H9 (cell line): Measurements from ENCODE around the gene RMRP. TPM values are rescaled to one million over a fixed set of nuclear protein-coding genes. Genes with fewer than 3 reads are reported as not detected.

ENCODE experiments used
- DNase-seq: peaks from one replicate; pipeline ENCODE4 v3.0.0-alpha.2; 2017
- H2AFZ ChIP-seq: one replicate; pipeline ENCODE4 v1.6.1; 2013; ENCODE audit warnings: mild to moderate bottlenecking, low read length, control low read depth, moderate library complexity
- H2AK5ac ChIP-seq: 2 replicates; pipeline ENCODE4 v1.6.1; 2013; ENCODE audit warnings: low read length, control low read depth, mixed read lengths; ENCODE audit not compliant: insufficient read length
- H2BK120ac ChIP-seq: one replicate; pipeline ENCODE4 v1.6.1; 2013; ENCODE audit warnings: low read depth, mild to moderate bottlenecking, low read length, control low read depth, inconsistent platforms; ENCODE audit not compliant: poor library complexity, severe bottlenecking
- H2BK12ac ChIP-seq: 2 replicates; pipeline ENCODE4 v1.6.1; 2013; ENCODE audit warnings: low read length, control low read depth, mixed read lengths, low read depth; ENCODE audit not compliant: insufficient read length
- H2BK15ac ChIP-seq: 2 replicates; pipeline ENCODE4 v1.6.1; 2013; ENCODE audit warnings: low read depth, low read length, control low read depth
- H2BK20ac ChIP-seq: one replicate; pipeline ENCODE4 v1.6.1; 2013; ENCODE audit warnings: low read depth, mild to moderate bottlenecking, low read length, control low read depth, inconsistent platforms; ENCODE audit not compliant: poor library complexity, severe bottlenecking
- H2BK5ac ChIP-seq: 2 replicates; pipeline ENCODE4 v1.6.1; 2013; ENCODE audit warnings: low read length, control low read depth, mixed read lengths; ENCODE audit not compliant: insufficient read length
- H3K14ac ChIP-seq: 2 replicates; pipeline ENCODE4 v1.6.1; 2013; ENCODE audit warnings: low read length, control low read depth; ENCODE audit not compliant: insufficient read depth
- H3K18ac ChIP-seq: 2 replicates; pipeline ENCODE4 v1.6.1; 2013; ENCODE audit warnings: low read depth, mild to moderate bottlenecking, mixed read lengths, low read length, control low read depth; ENCODE audit not compliant: insufficient read length
- H3K23ac ChIP-seq: 2 replicates; pipeline ENCODE4 v1.6.1; 2013; ENCODE audit warnings: low read length, control low read depth, mixed read lengths, low read depth; ENCODE audit not compliant: insufficient read length
- H3K23me2 ChIP-seq: 2 replicates; pipeline ENCODE4 v1.6.1; 2013; ENCODE audit warnings: low read depth, mild to moderate bottlenecking, mixed read lengths, low read length, control low read depth; ENCODE audit not compliant: insufficient read length, poor library complexity, severe bottlenecking
- H3K27ac ChIP-seq: 2 replicates; pipeline ENCODE4 v1.5.1; 2013; ENCODE audit warnings: low read length, control low read depth, mixed read lengths, low read depth; ENCODE audit not compliant: insufficient read length
- H3K27me3 ChIP-seq: 2 replicates; pipeline ENCODE4 v1.6.1; 2013; ENCODE audit warnings: low read length, control low read depth, inconsistent platforms; ENCODE audit not compliant: insufficient read depth
- H3K4ac ChIP-seq: 2 replicates; pipeline ENCODE4 v1.6.1; 2013; ENCODE audit warnings: low read depth, mild to moderate bottlenecking, control low read depth, inconsistent platforms, low read length, moderate library complexity
- H3K4me1 ChIP-seq: 2 replicates; pipeline ENCODE4 v1.6.1; 2013; ENCODE audit warnings: low read length, control low read depth, inconsistent platforms; ENCODE audit not compliant: insufficient read depth
- H3K4me2 ChIP-seq: 2 replicates; pipeline ENCODE4 v1.6.1; 2013; ENCODE audit warnings: low read length, control low read depth, mixed read lengths; ENCODE audit not compliant: insufficient read length, insufficient read depth
- H3K56ac ChIP-seq: 2 replicates; pipeline ENCODE4 v1.6.1; 2013; ENCODE audit warnings: low read depth, mild to moderate bottlenecking, mixed read lengths, low read length, control low read depth; ENCODE audit not compliant: insufficient read length
- H3K79me1 ChIP-seq: 2 replicates; pipeline ENCODE4 v1.6.1; 2013; ENCODE audit warnings: low read depth, mild to moderate bottlenecking, moderate library complexity, low read length, control low read depth, inconsistent platforms; ENCODE audit not compliant: insufficient read depth, poor library complexity, severe bottlenecking
- H3K79me2 ChIP-seq: 2 replicates; pipeline ENCODE4 v1.6.1; 2013; ENCODE audit warnings: low read length, control low read depth, inconsistent platforms; ENCODE audit not compliant: insufficient read depth
- H3K9ac ChIP-seq: 2 replicates; pipeline ENCODE4 v1.6.1; 2013; ENCODE audit warnings: low read length, control low read depth, mixed read lengths; ENCODE audit not compliant: insufficient read length; ENCODE audit errors: extremely low read depth
- H3K9me3 ChIP-seq: one replicate; pipeline ENCODE4 v1.6.1; 2013; ENCODE audit warnings: low read depth, low read length, inconsistent platforms; ENCODE audit not compliant: control insufficient read depth
- H3T11ph ChIP-seq: one replicate; pipeline ENCODE4 v1.6.1; 2013; ENCODE audit warnings: mild to moderate bottlenecking, low read length, control low read depth, inconsistent platforms
- H4K20me1 ChIP-seq: one replicate; pipeline ENCODE4 v1.6.1; 2013; ENCODE audit not compliant: control insufficient read depth, insufficient read length, insufficient read depth
- H4K5ac ChIP-seq: 2 replicates; pipeline ENCODE4 v1.6.1; 2013; ENCODE audit warnings: low read depth, mild to moderate bottlenecking, mixed read lengths, low read length, control low read depth; ENCODE audit not compliant: insufficient read length
- H4K8ac ChIP-seq: replicated peaks from 2 replicates; pipeline ENCODE4 v1.6.1; 2013; ENCODE audit warnings: low read length, control low read depth, mixed read lengths, low read depth; ENCODE audit not compliant: insufficient read length
- H4K91ac ChIP-seq: 2 replicates; pipeline ENCODE4 v1.6.1; 2013; ENCODE audit warnings: low read depth, mild to moderate bottlenecking, moderate library complexity, mixed read lengths, low read length, control low read depth; ENCODE audit not compliant: insufficient read length
- H3K27ac Mint-ChIP-seq, 3 experiments: 2 replicates in 2 of 3; 3 replicates in 1 of 3; pipeline ENCODE4 v1.8.0; 2020 to 2021; ENCODE audit warnings: mixed read lengths in 3 of 3, mild to moderate bottlenecking in 1 of 3, moderate library complexity in 1 of 3
- H3K27me3 Mint-ChIP-seq: 2 replicates; pipeline ENCODE4 v1.8.0; 2021; ENCODE audit warnings: low read depth, mild to moderate bottlenecking, moderate library complexity, mixed read lengths
- H3K36me3 Mint-ChIP-seq, 3 experiments: 2 replicates in 2 of 3; 3 replicates in 1 of 3; pipeline ENCODE4 v1.8.0; 2020 to 2021; ENCODE audit warnings: low read depth in 3 of 3, mixed read lengths in 3 of 3; ENCODE audit not compliant: insufficient read depth in 1 of 3
- H3K4me1 Mint-ChIP-seq, 2 experiments: 2 replicates each; pipeline ENCODE4 v1.8.0; 2020; ENCODE audit warnings: mixed read lengths in 2 of 2
- H3K4me3 Mint-ChIP-seq, 2 experiments: 2 replicates in 1 of 2; 3 replicates in 1 of 2; pipeline ENCODE4 v1.8.0; 2020 to 2021; ENCODE audit warnings: mild to moderate bottlenecking in 2 of 2, mixed read lengths in 2 of 2, moderate library complexity in 1 of 2
- H3K9me3 Mint-ChIP-seq, 2 experiments: 2 replicates in 1 of 2; 3 replicates in 1 of 2; pipeline ENCODE4 v1.8.0; 2020; ENCODE audit warnings: mild to moderate bottlenecking in 2 of 2, mixed read lengths in 2 of 2, moderate library complexity in 1 of 2
- WGBS: extraction: QIAGEN DNeasy Blood & Tissue Kit; methylation state at CpG from one replicate; pipeline ENCODE4 v1.1.7; 2013; ENCODE audit warnings: missing lambda C conversion rate, low lambda C conversion rate, mixed read lengths; ENCODE audit not compliant: insufficient read length; ENCODE audit errors: extremely low coverage; 5-methylcytosine and 5-hydroxymethylcytosine counted together
- total RNA-seq: library from RNA; stranded (reverse); gene quantifications from 2 replicates; pipeline ENCODE4 v1.2.1, GENCODE V29; 2021
- TF ChIP-seq, protein P1 (sequence below): fragments of 200-600 bp; sonication (generic); conservative IDR thresholded peaks from 3 replicates; pipeline ENCODE4 v1.8.0; 2021; ENCODE audit warnings: antibody characterized with exemption, mild to moderate bottlenecking

Gene RMRP
- total RNA-seq, 1 experiment from 2014 or later: 18,417 TPM

DNA sequence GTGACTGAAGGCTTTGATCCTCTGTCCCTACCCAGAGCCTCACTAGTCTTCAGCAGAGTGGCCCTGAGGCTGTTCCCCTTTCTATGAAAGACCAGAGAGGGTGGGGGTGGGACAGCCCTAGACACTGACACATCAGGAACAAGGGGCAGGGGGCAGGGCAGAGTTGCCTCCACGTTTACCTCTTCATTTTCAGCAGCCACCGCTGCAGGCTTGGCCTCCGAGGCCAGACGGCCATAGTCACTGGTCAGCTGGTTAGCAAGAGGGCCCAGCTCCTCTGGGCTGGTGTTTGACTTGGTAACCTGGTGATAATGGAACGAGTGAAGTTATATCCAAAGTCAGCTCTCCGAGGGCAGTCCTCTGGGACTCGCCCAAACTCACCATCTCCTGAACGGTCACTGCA lies 47.6 kb upstream of the RMRP start:
- no peak overlapping the region for H3K23ac ChIP-seq
- no peaks in the 10 kb centered on the region for H3K79me2 ChIP-seq
- no peak overlapping the region for H4K8ac ChIP-seq
- H4K20me1 ChIP-seq: no peaks in the 10 kb centered on the region
- DNase-seq: no peak
- H3T11ph ChIP-seq: no peak overlapping the region
- no peak overlapping the region for H2BK20ac ChIP-seq
- no peaks in the 10 kb centered on the region for H3K27me3 ChIP-seq
- no peak overlapping the region for H3K18ac ChIP-seq
- no peak overlapping the region for H4K5ac ChIP-seq
- no peak overlapping the region for H3K9ac ChIP-seq
- no peak overlapping the region for H3K4me2 ChIP-seq
- Mint-ChIP-seq H3K4me1 (no peaks in the 10 kb centered on the region), H3K36me3 (peaks cover 3 to 56% (median 47%) of the 10 kb centered on the region in 3 experiments), H3K27ac (no peak overlapping the region; a peak in 1 of 7 replicates), H3K4me3 (no peak overlapping the region), H3K27me3 (no peaks in the 10 kb centered on the region), H3K9me3 (no peaks in the 10 kb centered on the region)
- H3K23me2 ChIP-seq: no peaks in the 10 kb centered on the region
- no peaks in the 10 kb centered on the region for H3K9me3 ChIP-seq
- H2BK5ac ChIP-seq: no peak overlapping the region
- no peak overlapping the region for H3K56ac ChIP-seq
- TF ChIP-seq, protein P1, sequence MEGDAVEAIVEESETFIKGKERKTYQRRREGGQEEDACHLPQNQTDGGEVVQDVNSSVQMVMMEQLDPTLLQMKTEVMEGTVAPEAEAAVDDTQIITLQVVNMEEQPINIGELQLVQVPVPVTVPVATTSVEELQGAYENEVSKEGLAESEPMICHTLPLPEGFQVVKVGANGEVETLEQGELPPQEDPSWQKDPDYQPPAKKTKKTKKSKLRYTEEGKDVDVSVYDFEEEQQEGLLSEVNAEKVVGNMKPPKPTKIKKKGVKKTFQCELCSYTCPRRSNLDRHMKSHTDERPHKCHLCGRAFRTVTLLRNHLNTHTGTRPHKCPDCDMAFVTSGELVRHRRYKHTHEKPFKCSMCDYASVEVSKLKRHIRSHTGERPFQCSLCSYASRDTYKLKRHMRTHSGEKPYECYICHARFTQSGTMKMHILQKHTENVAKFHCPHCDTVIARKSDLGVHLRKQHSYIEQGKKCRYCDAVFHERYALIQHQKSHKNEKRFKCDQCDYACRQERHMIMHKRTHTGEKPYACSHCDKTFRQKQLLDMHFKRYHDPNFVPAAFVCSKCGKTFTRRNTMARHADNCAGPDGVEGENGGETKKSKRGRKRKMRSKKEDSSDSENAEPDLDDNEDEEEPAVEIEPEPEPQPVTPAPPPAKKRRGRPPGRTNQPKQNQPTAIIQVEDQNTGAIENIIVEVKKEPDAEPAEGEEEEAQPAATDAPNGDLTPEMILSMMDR: no peak
- no peaks in the 10 kb centered on the region for H3K4me1 ChIP-seq
- H2AFZ ChIP-seq: no peak overlapping the region
- H2BK12ac ChIP-seq: no peak overlapping the region
- H3K4ac ChIP-seq: no peak overlapping the region
- no peak overlapping the region for H2BK15ac ChIP-seq
- H2AK5ac ChIP-seq: no peak overlapping the region
- no peaks in the 10 kb centered on the region for H3K79me1 ChIP-seq
- H2BK120ac ChIP-seq: no peak overlapping the region
- H3K14ac ChIP-seq: no peak overlapping the region
- no CpG with 5 or more reads among the region's 8 CpGs for WGBS
- no peak overlapping the region for H3K27ac ChIP-seq
- no peak overlapping the region for H4K91ac ChIP-seq
